PFSK-1 (cell line): ENCODE data around the gene EMX1.

Source experiments
- POLR2AphosphoS5 ChIP-seq: IDR thresholded peaks from 2 replicates; pipeline ENCODE4 v1.6.1; 2012; ENCODE audit warnings: low read depth, mild to moderate bottlenecking, control low read depth, low read length, moderate library complexity
- SIN3A ChIP-seq: IDR thresholded peaks from 2 replicates; pipeline ENCODE4 v1.6.1; 2012; ENCODE audit warnings: mild to moderate bottlenecking, low read length, moderate library complexity, borderline replicate concordance; ENCODE audit not compliant: insufficient read depth

DNA sequence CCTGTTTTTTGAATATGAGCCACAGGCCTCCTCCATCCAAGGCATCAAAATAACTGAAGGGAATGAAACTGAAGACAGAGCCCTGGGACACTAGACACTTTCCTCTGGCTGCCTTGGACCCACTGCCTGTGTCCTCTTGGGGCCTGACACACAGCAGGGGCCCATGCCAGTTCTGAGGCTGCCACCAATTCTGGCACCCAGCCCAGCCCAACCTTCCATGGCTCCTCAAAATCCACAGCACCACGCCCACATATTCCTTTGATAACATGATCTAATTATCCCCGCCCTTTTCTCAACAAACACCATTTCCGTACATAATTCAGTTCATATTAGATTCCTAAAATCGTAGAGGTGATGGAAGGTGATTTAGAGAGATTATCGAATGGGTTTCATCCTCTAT is 64.2 kb downstream of the EMX1 start:
- TF ChIP-seq SIN3A (no peak), POLR2AphosphoS5 (no peak)
